HUES48 (cell line): ENCODE data around the gene HM13.
"Not testable (repeated sequence)": the region's sequence is repeated elsewhere in the genome, so short reads cannot be mapped to it uniquely, and the experiment has no call there.

Experiments used
- H3K27ac ChIP-seq: one replicate; pipeline ENCODE4 v1.7.0; 2013; ENCODE audit warnings: low read depth, low read length, inconsistent platforms
- H3K27me3 ChIP-seq: 2 replicates; pipeline ENCODE4 v1.6.1; 2013; ENCODE audit warnings: mild to moderate bottlenecking, low read length; ENCODE audit not compliant: control insufficient read depth, insufficient read depth
- H3K36me3 ChIP-seq: 2 replicates; pipeline ENCODE4 v1.6.1; 2013; ENCODE audit warnings: low read length; ENCODE audit not compliant: control insufficient read depth, insufficient read depth
- H3K4me1 ChIP-seq: 2 replicates; pipeline ENCODE4 v1.6.1; 2013; ENCODE audit warnings: mild to moderate bottlenecking, low read length; ENCODE audit not compliant: control insufficient read depth, insufficient read depth
- H3K4me3 ChIP-seq: 2 replicates; pipeline ENCODE4 v1.5.1; 2013; ENCODE audit warnings: mild to moderate bottlenecking, low read depth, low read length
- H3K9ac ChIP-seq: 2 replicates; pipeline ENCODE4 v1.6.1; 2013; ENCODE audit warnings: mild to moderate bottlenecking, low read depth, low read length, moderate library complexity
- H3K9me3 ChIP-seq: 2 replicates; pipeline ENCODE4 v1.6.1; 2013; ENCODE audit warnings: low read length; ENCODE audit not compliant: control insufficient read depth, insufficient read depth

Gene HM13

DNA sequence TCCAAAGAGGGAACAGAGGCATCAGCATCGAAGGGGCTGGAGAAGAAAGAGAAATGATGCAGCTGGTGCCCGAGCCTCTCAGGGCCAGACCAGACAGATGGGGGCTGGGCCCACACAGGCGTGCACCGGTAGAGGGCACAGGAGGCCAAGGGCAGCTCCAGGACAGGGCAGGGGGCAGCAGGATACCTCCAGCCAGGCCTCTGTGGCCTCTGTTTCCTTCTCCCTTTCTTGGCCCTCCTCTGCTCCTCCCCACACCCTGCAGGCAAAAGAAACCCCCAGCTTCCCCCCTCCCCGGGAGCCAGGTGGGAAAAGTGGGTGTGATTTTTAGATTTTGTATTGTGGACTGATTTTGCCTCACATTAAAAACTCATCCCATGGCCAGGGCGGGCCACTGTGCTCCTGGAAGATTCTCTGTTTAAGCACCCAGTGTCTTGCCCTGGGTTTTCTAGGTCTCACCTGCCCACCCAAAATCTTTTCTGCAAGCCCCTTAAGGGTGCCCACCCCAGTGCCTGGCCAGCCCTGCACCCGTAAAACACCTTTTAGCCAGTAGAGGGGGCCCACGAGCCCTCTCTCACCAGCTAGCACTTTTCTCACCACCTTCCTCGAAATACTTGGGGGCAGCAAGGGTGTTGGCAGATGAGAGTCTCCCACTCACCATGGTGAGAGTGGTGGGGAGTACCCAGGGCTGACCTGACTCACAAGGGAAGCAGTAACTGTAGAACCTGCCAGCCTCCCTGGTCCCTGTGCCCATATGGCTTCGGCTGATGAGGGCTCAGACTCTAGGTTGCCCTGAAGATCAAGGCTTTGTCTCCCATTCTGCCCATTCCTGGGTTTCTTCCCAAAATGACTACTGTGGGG, 55.1 kb downstream of the HM13 start:
- H3K27ac ChIP-seq, result peak overlapping the region; percentile 63

DNA sequence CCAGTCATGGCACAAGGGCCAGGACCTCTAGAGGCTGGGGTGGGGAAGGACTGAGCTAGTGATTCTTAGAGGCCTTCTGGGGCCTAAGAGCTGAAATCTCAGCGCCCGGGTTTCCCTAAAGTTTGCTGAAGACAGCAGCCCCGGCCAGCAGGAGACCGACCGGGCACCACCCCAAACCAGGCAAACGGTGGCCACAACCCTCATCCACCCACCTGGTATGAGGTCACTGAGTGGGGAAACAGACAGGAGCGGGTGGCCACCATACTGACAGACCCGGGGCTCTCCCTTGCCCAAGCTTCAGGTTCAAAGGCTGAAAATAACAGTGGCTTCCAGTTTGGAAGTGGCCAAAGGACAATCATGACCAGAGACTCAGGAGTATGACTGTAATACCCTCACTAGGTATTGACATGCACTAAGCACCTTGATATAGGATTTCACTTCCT, 55.8 kb downstream of the HM13 start:
- Histone ChIP-seq H3K9ac (no peak overlapping the region), H3K27ac (peak overlapping the region; percentile 63), H3K4me3 (no peak overlapping the region), H3K27me3 (no peaks in the 10 kb centered on the region), H3K9me3 (no peaks in the 10 kb centered on the region), H3K4me1 (peaks cover 51% of the 10 kb centered on the region), H3K36me3 (peaks cover 21% of the 10 kb centered on the region)

More for the DNA sequence above, 55.1 kb downstream of the HM13 start:
- H3K9ac ChIP-seq, result no peak overlapping the region
- peaks cover 51% of the 10 kb centered on the region for H3K4me1 ChIP-seq
- H3K9me3 ChIP-seq, result no peaks in the 10 kb centered on the region
- H3K27me3 ChIP-seq, result no peaks in the 10 kb centered on the region
- no peak overlapping the region for H3K4me3 ChIP-seq
- H3K36me3 ChIP-seq, result peaks cover 23% of the 10 kb centered on the region

- no peaks in the 10 kb centered on the region for H3K27me3 ChIP-seq
- no peak overlapping the region for H3K4me3 ChIP-seq
- no peaks in the 10 kb centered on the region for H3K9me3 ChIP-seq
- H3K27ac ChIP-seq, result peak overlapping the region; percentile 39
- no peak overlapping the region for H3K9ac ChIP-seq
- peaks cover 14% of the 10 kb centered on the region for H3K36me3 ChIP-seq
- peaks cover 51% of the 10 kb centered on the region for H3K4me1 ChIP-seq
Observed at GRCh38 chr20:31570735-31571617, 56.7 kb downstream of the HM13 start.

- H3K9me3 ChIP-seq, result no peaks in the 10 kb centered on the region
- peaks cover 6% of the 10 kb centered on the region for H3K36me3 ChIP-seq
- H3K27me3 ChIP-seq, result no peaks in the 10 kb centered on the region
- peak overlapping the region; percentile 53 for H3K4me3 ChIP-seq
- H3K4me1 ChIP-seq, result peaks cover 51% of the 10 kb centered on the region
- H3K9ac ChIP-seq, result peak overlapping the region; percentile 84
- peak overlapping the region; percentile 99 for H3K27ac ChIP-seq
Observed at GRCh38 chr20:31572042-31572700, 57.9 kb downstream of the HM13 start.

GRCh38 chr20:31572701-31573554, 58.7 kb downstream of the HM13 start:
- H3K27me3 ChIP-seq, result no peaks in the 10 kb centered on the region
- H3K27ac ChIP-seq, result peak overlapping the region; percentile 99
- no peaks in the 10 kb centered on the region for H3K9me3 ChIP-seq
- H3K4me3 ChIP-seq, result peak overlapping the region; percentile 62
- H3K36me3 ChIP-seq, result peaks cover 2% of the 10 kb centered on the region; the same call in 1 of the 2 replicates
- peak overlapping the region; percentile 84 for H3K9ac ChIP-seq
- peaks cover 44% of the 10 kb centered on the region for H3K4me1 ChIP-seq

DNA sequence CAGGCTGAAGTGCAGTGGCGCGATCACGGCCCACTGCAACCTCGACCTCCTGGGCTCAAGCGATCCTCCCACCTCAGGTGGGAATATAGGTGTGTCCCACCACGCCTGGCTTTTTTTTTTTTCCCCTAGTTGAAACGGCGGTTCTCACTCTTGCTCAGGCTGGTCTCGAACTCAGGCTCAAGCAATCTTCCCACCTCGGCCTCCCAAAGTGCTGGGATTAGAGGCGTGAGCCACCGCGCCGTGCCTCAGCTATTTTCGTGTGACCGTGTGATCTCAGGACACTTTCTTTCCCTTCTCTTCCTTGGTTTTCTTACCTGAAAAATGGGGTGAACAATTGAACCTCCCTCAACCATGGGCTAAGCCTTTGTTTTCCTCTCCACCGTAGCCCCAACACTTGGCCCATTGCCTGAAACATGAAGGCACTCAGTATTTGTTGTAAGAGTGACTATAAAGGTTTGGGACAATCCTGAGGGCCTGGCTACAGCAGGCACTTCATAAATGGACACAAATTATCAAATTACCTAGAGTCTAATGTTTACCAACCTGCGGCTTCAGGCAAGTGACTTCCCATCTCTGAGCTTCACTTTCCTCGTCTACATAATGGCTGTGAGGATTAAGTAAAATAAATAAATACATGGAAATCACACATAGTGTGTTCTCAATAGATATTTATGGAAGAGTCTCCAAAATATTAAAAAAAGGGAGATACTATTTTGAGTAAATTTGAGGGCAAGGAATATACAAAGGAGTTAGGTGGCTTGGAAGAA, 59.5 kb downstream of the HM13 start:
- Histone ChIP-seq H3K36me3 (peaks cover 2% of the 10 kb centered on the region; the same call in 1 of the 2 replicates), H3K9me3 (no peaks in the 10 kb centered on the region), H3K9ac (peak overlapping the region; percentile 45), H3K4me3 (peak overlapping the region; percentile 62), H3K27me3 (no peaks in the 10 kb centered on the region), H3K4me1 (peaks cover 36% of the 10 kb centered on the region), H3K27ac (peak overlapping the region; percentile 99)

DNA sequence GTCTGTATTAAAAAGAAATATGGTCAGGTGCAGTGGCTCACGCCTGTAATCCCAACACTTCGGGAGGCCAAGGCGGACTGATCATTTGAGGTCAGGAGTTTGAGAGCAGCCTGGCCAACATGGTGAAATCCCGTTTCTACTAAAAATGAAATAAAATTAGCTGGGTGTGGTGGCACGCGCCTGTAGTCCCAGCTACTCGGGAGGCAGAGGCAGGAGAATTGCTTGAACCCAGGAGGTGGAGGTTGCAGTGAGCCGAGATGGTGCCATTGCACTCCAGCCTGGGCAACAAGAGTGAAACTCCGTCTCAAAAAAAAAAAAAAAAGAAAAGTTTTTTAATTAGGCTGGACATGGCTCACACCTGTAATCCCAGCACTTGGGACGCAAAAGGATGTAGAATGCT, 60.7 kb downstream of the HM13 start:
- H3K9me3 ChIP-seq, H3K27me3 ChIP-seq, H3K36me3 ChIP-seq, H3K4me3 ChIP-seq, H3K9ac ChIP-seq, H3K27ac ChIP-seq: not testable (repeated sequence)
- H3K4me1 ChIP-seq, result peaks cover 27% of the 10 kb centered on the region

GRCh38 chr20:31576751-31577150, 62.5 kb downstream of the HM13 start:
- no peaks in the 10 kb centered on the region for H3K36me3 ChIP-seq
- H3K9me3 ChIP-seq, result no peaks in the 10 kb centered on the region
- H3K9ac ChIP-seq, result no peak overlapping the region
- no peak overlapping the region for H3K4me3 ChIP-seq
- no peaks in the 10 kb centered on the region for H3K27me3 ChIP-seq
- H3K27ac ChIP-seq, result peak overlapping the region; percentile 61
- H3K4me1 ChIP-seq, result peaks cover 38% of the 10 kb centered on the region

DNA sequence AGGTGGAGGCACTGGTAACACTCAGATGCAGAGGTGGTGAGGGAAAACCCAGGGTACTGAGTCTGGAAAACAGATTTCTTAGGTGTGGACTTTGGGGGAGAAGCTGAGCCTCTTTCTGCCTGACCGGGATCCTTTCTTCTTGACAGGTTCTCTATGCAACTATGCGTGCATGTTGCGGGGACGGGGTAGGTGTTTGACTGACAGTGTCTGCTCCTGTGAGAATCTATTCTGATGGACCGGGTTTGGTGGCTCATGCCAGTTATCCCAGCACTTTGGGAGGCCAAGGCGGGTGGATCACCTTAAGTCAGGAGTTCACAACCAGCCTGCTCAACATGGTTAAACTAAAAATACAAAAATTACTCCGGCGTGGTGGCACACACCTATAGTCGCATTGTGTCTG, 63.0 kb downstream of the HM13 start:
- H3K4me1 ChIP-seq, result peaks cover 35% of the 10 kb centered on the region
- H3K9me3 ChIP-seq, result no peaks in the 10 kb centered on the region
- H3K27me3 ChIP-seq, result no peaks in the 10 kb centered on the region
- no peaks in the 10 kb centered on the region for H3K36me3 ChIP-seq
- no peak overlapping the region for H3K4me3 ChIP-seq
- H3K27ac ChIP-seq, result peak overlapping the region; percentile 61
- no peak overlapping the region for H3K9ac ChIP-seq
